Right lobe of liver (tissue), 6 donors: ENCODE results near the gene SMARCC2. TPM values are rescaled to one million over a fixed set of nuclear protein-coding genes. Genes with fewer than 3 reads are reported as not detected.

Experiments used
- ATAC-seq, 4 donors: fragments of 200-7000 bp; cut with Tn5 transposase; one replicate each; pipeline ENCODE4 v1.9.1; 2020; ENCODE audit warnings: mild to moderate bottlenecking in 4 of 4, moderate library complexity in 4 of 4
- DNase-seq, 3 donors: peaks; one replicate each; pipeline ENCODE4 v3.0.0-alpha.2; 2020
- H3K27ac ChIP-seq, 3 donors: fragments of 200-600 bp; one replicate each; pipeline ENCODE4 v1.8.0; 2022
- H3K27me3 ChIP-seq, 2 donors: fragments of 200-600 bp; one replicate each; pipeline ENCODE4 v1.8.0; 2022
- H3K36me3 ChIP-seq, 4 donors: fragments of 200-600 bp; sonication (generic) in 1 of 4; one replicate each; pipeline versions ENCODE4 v1.5.1 to v1.8.0; 2017 to 2022; ENCODE audit warnings: control low read depth in 1 of 4
- H3K4me1 ChIP-seq, 4 donors: fragments of 200-600 bp; sonication (generic) in 1 of 4; one replicate each; pipeline versions ENCODE4 v1.5.1 to v1.8.0; 2017 to 2022; ENCODE audit warnings: control low read depth in 1 of 4
- H3K4me3 ChIP-seq, 3 donors: fragments of 200-600 bp; one replicate each; pipeline ENCODE4 v1.8.0; 2022
- H3K9me3 ChIP-seq, 4 donors: fragments of 200-600 bp; sonication (generic) in 1 of 4; one replicate each; pipeline versions ENCODE4 v1.5.1 to v1.8.0; 2017 to 2022; ENCODE audit warnings: control low read depth in 1 of 4
- POLR2A ChIP-seq: fragments of 450-650 bp; IDR thresholded peaks from one replicate; pipeline ENCODE4 v1.6.1; 2017; ENCODE audit warnings: antibody characterized with exemption, mild to moderate bottlenecking
- WGBS: methylation state at CpG from one replicate; pipeline ENCODE4 v1.1.6; 2018; ENCODE audit warnings: low coverage, low lambda C conversion rate; ENCODE audit not compliant: insufficient coverage; ENCODE audit errors: missing lambda C conversion rate; 5-methylcytosine and 5-hydroxymethylcytosine counted together
- intact Hi-C, 2 donors: fragments of 100-400 bp; cut with DNase I; formaldehyde crosslinking; loops; one replicate each; pipeline versions ENCODE4 v1.11.2 to v1.14.1; 2022
- total RNA-seq, 6 experiments: library from RNA; depleted of rRNA in 2 of 6; stranded (reverse); fragments of >200 nt in 2 of 6; fragmentation: NEBNext Ultra II Directional in 3 of 6; extraction: Animal tissue kit (Norgen Biotek cat#: 25700) in 3 of 6; gene quantifications; one replicate each; pipeline versions ENCODE4 v1.1.0 to v1.2.4, GENCODE V29; 2016 to 2023
- TF ChIP-seq, protein P1 (sequence below), 4 donors: fragments of 200-600 bp in 3 of 4; fragments of 450-650 bp in 1 of 4; IDR thresholded peaks; one replicate each; pipeline versions ENCODE4 v1.5.1 to v1.8.0; 2016 to 2022; ENCODE audit warnings: antibody characterized with exemption in 4 of 4, mild to moderate bottlenecking in 2 of 4
- donor health status: DM: no; HTN: yes; CAD: no.
- donor health status: DM: no; HTN: no; CAD: no.
- donor health status: DM: no; HTN: no; CAD: no.
- donor health status: DM: no; HTN: yes; CAD: no.
- donor health status: DM: no; HTN: yes; CAD: no.

SMARCC2 gene
- total RNA-seq, 6 experiments from 2014 or later: 17.9 to 40.8 (median 25.7) TPM

DNA sequence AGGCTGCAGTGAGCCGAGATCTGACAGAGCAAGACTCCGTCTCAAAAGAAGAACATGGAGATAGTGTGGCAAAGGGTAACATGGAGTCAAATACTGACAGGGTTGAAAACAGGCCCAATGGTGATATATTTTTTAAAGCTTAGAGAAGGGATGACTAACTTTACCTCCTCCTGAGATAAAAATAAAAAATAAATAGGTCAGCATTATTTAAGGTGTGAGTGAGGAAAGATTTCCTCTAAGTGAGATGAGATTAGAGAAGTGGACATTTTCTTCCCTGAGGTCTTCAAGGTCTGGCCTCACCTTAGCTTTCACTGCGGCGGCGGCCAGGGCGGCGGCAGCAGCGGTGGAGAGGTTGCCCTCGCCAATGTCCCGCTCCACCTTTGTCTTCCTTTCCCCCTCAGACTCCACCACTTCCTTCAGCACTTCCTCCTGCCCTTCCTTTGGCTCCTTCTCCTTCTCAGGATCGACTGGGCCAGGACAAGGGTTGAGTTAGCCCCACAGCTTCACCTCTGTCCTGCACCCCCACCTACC, 20.0 kb downstream of the SMARCC2 start:
- H3K27ac ChIP-seq: no peak overlapping the region
- no peaks in the 10 kb centered on the region for H3K27me3 ChIP-seq
- intact Hi-C loops: no loop called here
- H3K4me1 ChIP-seq: no peaks in the 10 kb centered on the region
- no peak overlapping the region for H3K4me3 ChIP-seq
- no peak for TF ChIP-seq POLR2A
- TF ChIP-seq, protein P1, sequence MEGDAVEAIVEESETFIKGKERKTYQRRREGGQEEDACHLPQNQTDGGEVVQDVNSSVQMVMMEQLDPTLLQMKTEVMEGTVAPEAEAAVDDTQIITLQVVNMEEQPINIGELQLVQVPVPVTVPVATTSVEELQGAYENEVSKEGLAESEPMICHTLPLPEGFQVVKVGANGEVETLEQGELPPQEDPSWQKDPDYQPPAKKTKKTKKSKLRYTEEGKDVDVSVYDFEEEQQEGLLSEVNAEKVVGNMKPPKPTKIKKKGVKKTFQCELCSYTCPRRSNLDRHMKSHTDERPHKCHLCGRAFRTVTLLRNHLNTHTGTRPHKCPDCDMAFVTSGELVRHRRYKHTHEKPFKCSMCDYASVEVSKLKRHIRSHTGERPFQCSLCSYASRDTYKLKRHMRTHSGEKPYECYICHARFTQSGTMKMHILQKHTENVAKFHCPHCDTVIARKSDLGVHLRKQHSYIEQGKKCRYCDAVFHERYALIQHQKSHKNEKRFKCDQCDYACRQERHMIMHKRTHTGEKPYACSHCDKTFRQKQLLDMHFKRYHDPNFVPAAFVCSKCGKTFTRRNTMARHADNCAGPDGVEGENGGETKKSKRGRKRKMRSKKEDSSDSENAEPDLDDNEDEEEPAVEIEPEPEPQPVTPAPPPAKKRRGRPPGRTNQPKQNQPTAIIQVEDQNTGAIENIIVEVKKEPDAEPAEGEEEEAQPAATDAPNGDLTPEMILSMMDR (IDR thresholded peaks at IDR 0.05): no peak
- DNase-seq: no peak
- no peak for ATAC-seq
- peaks cover 0 to 85% (median 31%) of the 10 kb centered on the region in 4 donors for H3K36me3 ChIP-seq
- WGBS: 64% methylated on average over 2 of the region's 11 CpGs
- H3K9me3 ChIP-seq: no peaks in the 10 kb centered on the region

DNA sequence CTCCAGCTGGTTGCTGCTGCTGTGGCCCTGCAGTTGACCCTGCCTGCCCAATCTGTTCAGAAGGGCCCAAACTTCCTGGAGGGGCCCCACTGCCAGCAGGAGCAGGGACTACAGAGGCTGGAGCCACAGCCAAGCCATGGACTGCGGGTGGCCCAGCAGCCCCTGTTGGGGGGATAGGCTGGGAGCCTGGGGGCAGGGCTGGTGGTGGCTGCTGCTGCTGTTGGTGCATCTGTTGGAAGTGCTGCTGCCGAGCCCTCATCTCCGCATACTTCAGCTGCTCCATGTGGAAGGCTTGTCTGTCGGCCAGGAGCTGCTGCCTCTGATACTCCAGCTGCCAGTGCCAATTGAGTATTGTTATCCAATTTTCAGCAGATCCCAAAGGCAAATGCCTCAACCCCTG, 23.9 kb downstream of the SMARCC2 start:
- no peaks in the 10 kb centered on the region for H3K27me3 ChIP-seq
- DNase-seq: no peak
- WGBS: no CpG with 5 or more reads among the region's 4 CpGs
- no peak overlapping the region for H3K4me3 ChIP-seq
- H3K27ac ChIP-seq: no peak overlapping the region
- peaks cover 0 to 9% (median 3%) of the 10 kb centered on the region in 4 donors for H3K4me1 ChIP-seq
- H3K36me3 ChIP-seq: peaks cover 9 to 83% (median 31%) of the 10 kb centered on the region in 4 donors
- no peaks in the 10 kb centered on the region for H3K9me3 ChIP-seq
- TF ChIP-seq, protein P1 (IDR thresholded peaks at IDR 0.05): no peak
- no peak for TF ChIP-seq POLR2A
- intact Hi-C loops: no loop called here
- no peak for ATAC-seq

DNA sequence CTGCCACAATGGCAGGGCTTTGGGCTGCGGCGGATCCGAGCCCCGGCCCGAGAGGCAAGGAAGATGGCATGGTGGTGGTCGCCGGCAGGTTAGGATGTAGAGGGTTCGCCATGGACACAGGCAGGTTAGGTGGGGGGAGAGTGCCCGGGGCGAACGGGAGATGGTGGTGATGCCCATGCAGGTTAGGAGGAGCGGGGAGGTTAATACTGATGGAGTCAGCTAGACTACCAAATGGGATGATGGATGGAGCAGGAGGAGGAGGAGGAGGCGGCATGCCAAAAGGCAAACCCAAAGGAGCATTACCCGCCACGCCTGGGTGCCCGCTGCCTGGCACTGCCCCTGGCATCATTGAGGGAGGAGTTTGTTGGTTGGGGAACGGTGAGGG, 24.9 kb downstream of the SMARCC2 start:
- Histone ChIP-seq H3K4me3 (no peak overlapping the region), H3K27me3 (no peaks in the 10 kb centered on the region), H3K27ac (no peak overlapping the region), H3K4me1 (peaks cover 0 to 19% (median 3%) of the 10 kb centered on the region in 4 donors), H3K9me3 (no peaks in the 10 kb centered on the region), H3K36me3 (peaks cover 9 to 84% (median 31%) of the 10 kb centered on the region in 4 donors)
- peak in 1 of 4 donors; percentile 7 for ATAC-seq
- intact Hi-C loops: no loop called here
- TF ChIP-seq POLR2A: no peak
- TF ChIP-seq, protein P1 (IDR thresholded peaks at IDR 0.05): no peak
- 89% methylated on average over 16 of the region's 17 CpGs for WGBS
- DNase-seq: no peak

DNA sequence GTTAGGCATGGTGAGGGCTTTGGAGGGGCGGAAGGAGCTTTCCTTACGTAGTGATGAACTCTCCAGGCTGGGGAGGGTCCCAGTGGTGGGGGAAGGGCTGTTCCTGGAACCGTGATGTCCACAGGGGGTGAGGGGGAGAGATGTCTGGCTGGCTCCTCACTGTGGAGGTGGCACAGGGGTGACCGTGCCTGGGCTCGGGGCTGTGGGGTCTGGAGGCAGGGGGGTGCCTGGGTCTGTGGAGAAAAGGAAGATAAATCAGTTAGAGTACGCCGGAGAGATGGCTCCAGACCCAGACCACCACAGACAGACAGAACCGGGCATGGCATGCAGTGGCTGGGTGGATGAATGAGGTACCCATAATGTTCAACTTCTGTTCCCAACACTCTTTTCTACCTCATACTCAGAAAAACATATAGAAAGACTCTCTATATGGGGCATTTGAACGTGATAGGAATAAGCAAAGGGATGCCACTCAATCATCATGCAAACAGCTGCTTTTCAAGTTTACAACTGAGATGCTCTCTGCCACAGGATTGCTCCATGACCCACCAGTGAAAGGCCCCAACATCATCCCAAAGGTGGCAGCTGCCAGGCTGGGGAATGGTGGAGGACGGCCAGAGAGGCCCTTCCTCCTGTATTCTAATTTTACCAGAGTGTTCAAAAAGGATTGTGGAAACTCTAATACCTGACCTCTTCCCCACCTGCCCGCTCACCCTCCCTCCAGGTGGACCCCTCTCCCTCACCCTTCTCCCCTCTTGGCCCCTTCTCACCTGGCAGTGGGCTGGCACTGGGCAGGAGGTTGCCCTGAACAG, 25.5 kb downstream of the SMARCC2 start:
- Histone ChIP-seq H3K27ac (no peak overlapping the region), H3K27me3 (no peaks in the 10 kb centered on the region), H3K4me3 (no peak overlapping the region), H3K36me3 (peaks cover 9 to 78% (median 30%) of the 10 kb centered on the region in 4 donors), H3K4me1 (peaks cover 0 to 22% (median 3%) of the 10 kb centered on the region in 4 donors), H3K9me3 (no peaks in the 10 kb centered on the region)
- ATAC-seq: peak in 1 of 4 donors; percentile 5
- intact Hi-C loops: no loop called here
- 52% methylated on average over 4 of the region's 11 CpGs for WGBS
- no peak for TF ChIP-seq POLR2A
- TF ChIP-seq, protein P1 (IDR thresholded peaks at IDR 0.05): no peak
- no peak for DNase-seq
